Measurements from ENCODE around the gene NLK.

DNA sequence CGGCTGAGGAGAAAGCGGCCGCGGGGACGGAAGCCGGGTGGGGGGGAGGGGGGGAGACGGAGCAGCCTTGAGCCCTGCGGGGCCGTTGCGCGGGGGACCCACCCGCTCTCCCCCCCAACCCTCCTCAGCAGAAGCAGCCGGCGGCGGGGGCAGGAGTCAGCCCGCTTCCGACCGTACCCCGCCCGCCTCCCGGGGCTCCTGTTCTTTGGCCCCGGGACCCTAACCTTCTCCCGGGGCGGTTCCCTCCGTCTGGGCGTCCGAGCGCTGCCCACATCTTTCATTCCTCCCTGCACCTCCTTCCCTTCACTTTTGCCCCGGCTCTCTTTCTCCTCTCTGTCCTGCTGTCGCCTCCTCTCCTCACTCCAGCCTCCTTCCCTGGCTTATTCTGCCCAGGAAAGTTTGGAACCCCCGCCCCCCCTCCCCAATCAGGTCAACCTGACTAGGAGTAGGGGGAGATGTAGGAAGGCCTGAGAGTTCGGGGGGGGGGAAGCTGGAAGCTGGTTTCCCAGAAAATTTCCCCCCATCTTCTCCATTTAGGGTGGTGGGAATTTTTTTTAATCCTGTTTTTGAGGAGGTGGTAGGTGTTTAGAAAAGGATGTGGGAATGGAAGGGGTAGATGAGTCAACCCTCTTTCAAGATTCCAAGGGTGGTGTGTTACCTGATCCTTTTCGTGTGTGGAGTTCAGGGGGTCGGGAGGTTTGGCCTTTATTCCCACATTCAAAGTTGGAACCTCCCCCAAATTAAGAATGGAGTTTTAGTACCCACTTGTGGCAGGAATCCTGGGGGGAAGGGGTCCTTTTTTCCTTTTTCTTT is 427 bp upstream of the NLK start:
- TF ChIP-seq, protein P1, sequence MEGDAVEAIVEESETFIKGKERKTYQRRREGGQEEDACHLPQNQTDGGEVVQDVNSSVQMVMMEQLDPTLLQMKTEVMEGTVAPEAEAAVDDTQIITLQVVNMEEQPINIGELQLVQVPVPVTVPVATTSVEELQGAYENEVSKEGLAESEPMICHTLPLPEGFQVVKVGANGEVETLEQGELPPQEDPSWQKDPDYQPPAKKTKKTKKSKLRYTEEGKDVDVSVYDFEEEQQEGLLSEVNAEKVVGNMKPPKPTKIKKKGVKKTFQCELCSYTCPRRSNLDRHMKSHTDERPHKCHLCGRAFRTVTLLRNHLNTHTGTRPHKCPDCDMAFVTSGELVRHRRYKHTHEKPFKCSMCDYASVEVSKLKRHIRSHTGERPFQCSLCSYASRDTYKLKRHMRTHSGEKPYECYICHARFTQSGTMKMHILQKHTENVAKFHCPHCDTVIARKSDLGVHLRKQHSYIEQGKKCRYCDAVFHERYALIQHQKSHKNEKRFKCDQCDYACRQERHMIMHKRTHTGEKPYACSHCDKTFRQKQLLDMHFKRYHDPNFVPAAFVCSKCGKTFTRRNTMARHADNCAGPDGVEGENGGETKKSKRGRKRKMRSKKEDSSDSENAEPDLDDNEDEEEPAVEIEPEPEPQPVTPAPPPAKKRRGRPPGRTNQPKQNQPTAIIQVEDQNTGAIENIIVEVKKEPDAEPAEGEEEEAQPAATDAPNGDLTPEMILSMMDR (IDR thresholded peaks at IDR 0.05; ENCODE audit: insufficient read depth, low read depth, low read length) = no peak
- TF ChIP-seq EZH2 (IDR thresholded peaks at IDR 0.05; ENCODE audit: insufficient read depth, low read length) = no peak

All from astrocyte (in vitro differentiated cells and primary cell).